Loucy (cell line): ENCODE measurements around the gene DNAJC1.

Source experiments
- H2AFZ ChIP-seq: fragments of 200-600 bp; sonication (generic); 2 replicates; pipeline ENCODE4 v1.6.0; 2016; ENCODE audit warnings: antibody characterized with exemption, mild to moderate bottlenecking, low read length, moderate library complexity
- H3F3A ChIP-seq: fragments of 200-600 bp; 2 replicates; pipeline ENCODE4 v1.6.0; 2016; ENCODE audit warnings: antibody characterized with exemption, low read depth, mild to moderate bottlenecking
- H3K27me3 ChIP-seq: fragments of 200-600 bp; sonication (generic); 2 replicates; pipeline ENCODE4 v1.6.1; 2014; ENCODE audit warnings: low read length, mild to moderate bottlenecking; ENCODE audit not compliant: insufficient read depth, poor library complexity, severe bottlenecking
- H3K36me3 ChIP-seq: fragments of 200-600 bp; sonication (generic); 2 replicates; pipeline ENCODE4 v1.6.1; 2016; ENCODE audit warnings: low read length; ENCODE audit not compliant: insufficient read depth
- H3K4me1 ChIP-seq: fragments of 200-600 bp; sonication (generic); 2 replicates; pipeline ENCODE4 v1.5.1; 2014; ENCODE audit warnings: low read length, mild to moderate bottlenecking; ENCODE audit not compliant: insufficient read depth, poor library complexity, severe bottlenecking
- H3K4me2 ChIP-seq: fragments of 200-600 bp; sonication (generic); 2 replicates; pipeline ENCODE4 v1.6.0; 2014; ENCODE audit warnings: antibody characterized with exemption, low read length, low read depth, mild to moderate bottlenecking; ENCODE audit not compliant: poor library complexity, severe bottlenecking
- H3K4me3 ChIP-seq: fragments of 200-600 bp; sonication (generic); 2 replicates; pipeline ENCODE4 v1.5.1; 2014; ENCODE audit warnings: low read length, mild to moderate bottlenecking, mixed read lengths; ENCODE audit not compliant: poor library complexity, severe bottlenecking
- H3K79me2 ChIP-seq: fragments of 200-600 bp; sonication (generic); 2 replicates; pipeline ENCODE4 v1.6.1; 2014; ENCODE audit warnings: low read length; ENCODE audit not compliant: insufficient read depth
- H3K9ac ChIP-seq: fragments of 200-600 bp; sonication (generic); 2 replicates; pipeline ENCODE4 v1.6.0; 2014; ENCODE audit warnings: mild to moderate bottlenecking, low read depth, low read length, moderate library complexity; ENCODE audit not compliant: poor library complexity, severe bottlenecking
- H3K9me2 ChIP-seq: fragments of 200-600 bp; sonication (generic); replicated peaks from 2 replicates; pipeline ENCODE4 v1.6.1; 2016; ENCODE audit warnings: low read depth, low read length, mixed read lengths
- H3K9me3 ChIP-seq: fragments of 200-600 bp; sonication (generic); 2 replicates; pipeline ENCODE4 v1.6.1; 2014; ENCODE audit warnings: mild to moderate bottlenecking, antibody characterized with exemption, low read length, low read depth; ENCODE audit not compliant: insufficient read depth
- H4K20me1 ChIP-seq: fragments of 200-600 bp; sonication (generic); 2 replicates; pipeline ENCODE4 v1.6.0; 2014; ENCODE audit warnings: antibody characterized with exemption, low read length, mild to moderate bottlenecking; ENCODE audit not compliant: insufficient read depth, poor library complexity, severe bottlenecking
- EZH2phosphoT487 ChIP-seq: fragments of 200-600 bp; IDR thresholded peaks from 2 replicates; pipeline ENCODE4 v1.6.1; 2018; ENCODE audit warnings: antibody characterized with exemption, mild to moderate bottlenecking, moderate library complexity, borderline replicate concordance
- TF ChIP-seq, protein P1 (sequence below): fragments of 200-600 bp; sonication (generic); conservative IDR thresholded peaks from 2 replicates; pipeline ENCODE4 v1.5.1; 2014; ENCODE audit warnings: mild to moderate bottlenecking, antibody characterized with exemption, low read length

Gene DNAJC1

DNA sequence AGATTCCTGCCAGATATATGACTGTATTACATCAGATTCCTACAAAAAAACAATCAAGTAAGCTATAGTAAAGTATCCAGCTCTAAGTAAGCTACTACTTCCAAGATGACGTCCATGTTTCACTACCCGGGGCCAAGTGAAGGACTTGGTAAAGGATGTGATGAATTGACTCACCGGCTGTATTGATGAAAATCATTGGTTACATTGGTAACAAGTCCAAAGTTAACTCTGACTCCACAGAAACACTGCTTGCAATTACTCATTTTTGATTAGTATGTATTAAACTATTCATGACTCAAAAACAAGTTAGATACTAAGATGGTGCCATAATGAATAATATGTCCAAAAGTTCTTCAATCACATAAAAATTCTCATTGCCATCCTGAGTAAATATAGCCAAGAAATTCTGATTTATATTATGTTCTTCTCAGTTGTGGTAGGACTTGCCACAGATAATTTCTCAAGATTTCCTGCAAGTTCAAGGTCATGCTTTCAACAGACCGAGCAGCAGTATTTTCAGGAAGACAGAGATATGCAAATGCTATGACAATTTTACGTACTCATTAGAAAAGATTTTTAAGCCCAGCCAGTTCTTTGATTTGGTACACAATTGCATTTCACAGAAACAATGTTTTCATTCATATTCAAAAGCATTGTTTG lies 12.6 kb upstream of the DNAJC1 start:
- H2AFZ ChIP-seq: no peak overlapping the region
- no peak overlapping the region for H3K9ac ChIP-seq

DNA sequence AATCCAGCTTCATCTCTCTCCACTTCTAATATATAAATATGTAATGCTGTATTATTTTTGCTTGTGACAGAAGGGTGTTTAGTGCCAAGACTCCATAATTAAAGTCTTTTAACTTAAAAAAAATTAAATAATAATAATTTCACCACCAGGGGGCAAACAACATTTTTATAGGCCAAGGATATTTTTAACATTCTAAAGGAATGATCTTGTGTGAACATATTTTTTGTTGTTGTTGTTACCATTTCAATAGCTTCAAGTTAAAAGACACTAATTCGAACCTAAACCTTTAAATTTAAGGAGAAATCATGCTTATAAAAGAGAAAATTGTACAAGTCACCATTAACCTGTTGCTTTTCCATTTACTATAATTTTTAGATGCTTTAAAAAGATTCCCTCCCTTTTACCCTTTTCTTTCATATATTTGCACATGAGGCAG lies 7.5 kb upstream of the DNAJC1 start:
- Histone ChIP-seq H3K4me3 (no peak overlapping the region), H3K36me3 (no peaks in the 10 kb centered on the region), H3K4me2 (no peak overlapping the region), H3F3A (peaks cover 4% of the 10 kb centered on the region; the same call in 1 of the 2 replicates), H3K4me1 (peaks cover 3% of the 10 kb centered on the region), H3K9me2 (no peaks in the 10 kb centered on the region), H4K20me1 (no peaks in the 10 kb centered on the region), H3K9me3 (no peaks in the 10 kb centered on the region), H3K9ac (no peak overlapping the region), H3K27me3 (no peaks in the 10 kb centered on the region), H3K79me2 (no peaks in the 10 kb centered on the region), H2AFZ (0 out of 2 replicates have a peak overlapping the region, but pooled peaks have one; percentile 7)
- no peak for TF ChIP-seq EZH2phosphoT487
- TF ChIP-seq, protein P1, sequence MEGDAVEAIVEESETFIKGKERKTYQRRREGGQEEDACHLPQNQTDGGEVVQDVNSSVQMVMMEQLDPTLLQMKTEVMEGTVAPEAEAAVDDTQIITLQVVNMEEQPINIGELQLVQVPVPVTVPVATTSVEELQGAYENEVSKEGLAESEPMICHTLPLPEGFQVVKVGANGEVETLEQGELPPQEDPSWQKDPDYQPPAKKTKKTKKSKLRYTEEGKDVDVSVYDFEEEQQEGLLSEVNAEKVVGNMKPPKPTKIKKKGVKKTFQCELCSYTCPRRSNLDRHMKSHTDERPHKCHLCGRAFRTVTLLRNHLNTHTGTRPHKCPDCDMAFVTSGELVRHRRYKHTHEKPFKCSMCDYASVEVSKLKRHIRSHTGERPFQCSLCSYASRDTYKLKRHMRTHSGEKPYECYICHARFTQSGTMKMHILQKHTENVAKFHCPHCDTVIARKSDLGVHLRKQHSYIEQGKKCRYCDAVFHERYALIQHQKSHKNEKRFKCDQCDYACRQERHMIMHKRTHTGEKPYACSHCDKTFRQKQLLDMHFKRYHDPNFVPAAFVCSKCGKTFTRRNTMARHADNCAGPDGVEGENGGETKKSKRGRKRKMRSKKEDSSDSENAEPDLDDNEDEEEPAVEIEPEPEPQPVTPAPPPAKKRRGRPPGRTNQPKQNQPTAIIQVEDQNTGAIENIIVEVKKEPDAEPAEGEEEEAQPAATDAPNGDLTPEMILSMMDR: peak; percentile 51

More for the DNA sequence above, 12.6 kb upstream of the DNAJC1 start:
- no peaks in the 10 kb centered on the region for H3F3A ChIP-seq
- no peaks in the 10 kb centered on the region for H3K79me2 ChIP-seq
- no peaks in the 10 kb centered on the region for H3K9me2 ChIP-seq
- H3K4me1 ChIP-seq: peaks cover 2% of the 10 kb centered on the region
- H3K36me3 ChIP-seq: no peaks in the 10 kb centered on the region
- no peaks in the 10 kb centered on the region for H3K9me3 ChIP-seq
- H3K4me3 ChIP-seq: no peak overlapping the region
- no peaks in the 10 kb centered on the region for H3K27me3 ChIP-seq
- H4K20me1 ChIP-seq: no peaks in the 10 kb centered on the region
- no peak overlapping the region for H3K4me2 ChIP-seq
- TF ChIP-seq EZH2phosphoT487: no peak
- TF ChIP-seq, protein P1: no peak

DNA sequence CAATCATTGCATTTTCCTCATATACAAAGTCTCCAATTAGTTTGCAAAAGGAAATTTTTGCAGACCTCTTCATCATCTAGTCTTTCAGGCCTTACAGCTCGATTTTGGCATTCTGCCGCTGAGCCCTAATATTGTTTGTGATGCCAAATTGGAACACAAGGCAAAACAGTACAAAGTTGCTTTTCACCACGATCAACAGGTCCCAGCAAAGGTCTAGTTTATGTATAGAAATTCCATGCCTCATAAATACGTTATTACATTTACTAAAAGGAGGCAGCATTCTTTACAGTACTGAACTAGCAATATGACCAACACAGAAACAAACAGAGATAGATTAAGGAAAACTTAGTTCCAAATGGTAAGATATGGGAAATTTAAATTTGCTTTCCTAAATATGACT lies 7.0 kb upstream of the DNAJC1 start:
- H3K4me1 ChIP-seq: peaks cover 4% of the 10 kb centered on the region
- no peaks in the 10 kb centered on the region for H3K36me3 ChIP-seq
- H3K9ac ChIP-seq: no peak overlapping the region
- H3K4me3 ChIP-seq: no peak overlapping the region
- H3F3A ChIP-seq: peaks cover 4% of the 10 kb centered on the region; the same call in 1 of the 2 replicates
- no peaks in the 10 kb centered on the region for H4K20me1 ChIP-seq
- H3K27me3 ChIP-seq: no peaks in the 10 kb centered on the region
- no peaks in the 10 kb centered on the region for H3K9me2 ChIP-seq
- no peaks in the 10 kb centered on the region for H3K9me3 ChIP-seq
- 0 out of 2 replicates have a peak overlapping the region, but pooled peaks have one; percentile 7 for H2AFZ ChIP-seq
- no peak overlapping the region for H3K4me2 ChIP-seq
- no peak for TF ChIP-seq EZH2phosphoT487
- TF ChIP-seq, protein P1: no peak; the same call in 1 of the 2 replicates
- no peaks in the 10 kb centered on the region for H3K79me2 ChIP-seq
